ENCODE measurements around the gene KDM5A.
"Not testable (repeated sequence)": the region's sequence is repeated elsewhere in the genome, so short reads cannot be mapped to it uniquely, and the experiment has no call there.

The KDM5A gene

GRCh38 chr12:400828-401227 lies 11.7 kb upstream of the KDM5A start:
- H3K4me3 ChIP-seq (ENCODE audit: control insufficient read depth, low read depth, low read length): peak overlapping the region; percentile 81
- no peak for TF ChIP-seq CTCF (conservative IDR thresholded peaks at IDR 0.05; ENCODE audit: control insufficient read depth, insufficient read depth, low read depth, low read length)
- no peak for DNase-seq (ENCODE audit: low read depth)

- H3K4me3 ChIP-seq (ENCODE audit: control insufficient read depth, low read depth, low read length): peak overlapping the region; percentile 97
- DNase-seq (ENCODE audit: low read depth): peak; percentile 23
- TF ChIP-seq CTCF (conservative IDR thresholded peaks at IDR 0.05; ENCODE audit: control insufficient read depth, insufficient read depth, low read depth, low read length): no peak
Measured at GRCh38 chr12:388541-389141, 479 bp downstream of the KDM5A start.

GRCh38 chr12:388012-388411 lies 1.1 kb downstream of the KDM5A start:
- DNase-seq (ENCODE audit: low read depth): no peak
- TF ChIP-seq CTCF (conservative IDR thresholded peaks at IDR 0.05; ENCODE audit: control insufficient read depth, insufficient read depth, low read depth, low read length): no peak
- peak overlapping the region; percentile 97 for H3K4me3 ChIP-seq (ENCODE audit: control insufficient read depth, low read depth, low read length)

GRCh38 chr12:386651-387050 lies 2.5 kb downstream of the KDM5A start:
- DNase-seq (ENCODE audit: low read depth): peak; percentile 53
- TF ChIP-seq CTCF (conservative IDR thresholded peaks at IDR 0.05; ENCODE audit: control insufficient read depth, insufficient read depth, low read depth, low read length): no peak
- H3K4me3 ChIP-seq (ENCODE audit: control insufficient read depth, low read depth, low read length): peak overlapping the region; percentile 97

GRCh38 chr12:370739-371485 lies 18.2 kb downstream of the KDM5A start:
- H3K4me3 ChIP-seq (ENCODE audit: control insufficient read depth, low read depth, low read length); DNase-seq (ENCODE audit: low read depth): not testable (repeated sequence)

- no peak overlapping the region for H3K4me3 ChIP-seq (ENCODE audit: control insufficient read depth, low read depth, low read length)
- no peak for DNase-seq (ENCODE audit: low read depth)
- no peak for TF ChIP-seq CTCF (conservative IDR thresholded peaks at IDR 0.05; ENCODE audit: control insufficient read depth, insufficient read depth, low read depth, low read length)
Measured at GRCh38 chr12:367972-368371, 21.1 kb downstream of the KDM5A start.

- DNase-seq (ENCODE audit: low read depth): no peak
- TF ChIP-seq CTCF (conservative IDR thresholded peaks at IDR 0.05; ENCODE audit: control insufficient read depth, insufficient read depth, low read depth, low read length): no peak
- H3K4me3 ChIP-seq (ENCODE audit: control insufficient read depth, low read depth, low read length): no peak overlapping the region
Measured at GRCh38 chr12:366820-367219, 22.3 kb downstream of the KDM5A start.
